Small intestine (tissue), 7 donors: ENCODE results near the gene UTP15. TPM values are rescaled to one million over a fixed set of nuclear protein-coding genes. Genes with fewer than 3 reads are reported as not detected.

ENCODE experiments used
- DNase-seq, 2 donors: peaks; one replicate each; pipeline versions ENCODE4 v3.0.0 to v3.0.0-alpha.2; 2013
- FAIRE-seq: peaks from 2 replicates; lab custom pipeline; 2012; peaks lifted over from hg19 to GRCh38; lab: Jason Lieb, UNC
- H3K27ac ChIP-seq, 3 donors: one replicate each; pipeline ENCODE4 v1.5.1; 2013; ENCODE audit warnings: low read length in 2 of 3, mild to moderate bottlenecking in 2 of 3, control low read depth in 1 of 3, inconsistent platforms in 1 of 3, low read depth in 1 of 3, moderate library complexity in 1 of 3
- H3K27me3 ChIP-seq, 3 donors: one replicate each; pipeline ENCODE4 v1.6.1; 2013; ENCODE audit warnings: low read length in 3 of 3, inconsistent platforms in 1 of 3; ENCODE audit not compliant: control insufficient read depth in 3 of 3, insufficient read depth in 3 of 3
- H3K36me3 ChIP-seq, 3 donors: one replicate each; pipeline ENCODE4 v1.6.1; 2013; ENCODE audit warnings: low read length in 3 of 3, inconsistent platforms in 1 of 3, low read depth in 1 of 3, mild to moderate bottlenecking in 1 of 3, moderate library complexity in 1 of 3; ENCODE audit not compliant: control insufficient read depth in 3 of 3, insufficient read depth in 2 of 3
- H3K4me1 ChIP-seq, 3 donors: one replicate each; pipeline ENCODE4 v1.6.1; 2013; ENCODE audit warnings: low read length in 2 of 3, inconsistent platforms in 1 of 3, low read depth in 1 of 3, mild to moderate bottlenecking in 1 of 3, moderate library complexity in 1 of 3; ENCODE audit not compliant: control insufficient read depth in 3 of 3, insufficient read depth in 2 of 3
- H3K4me3 ChIP-seq, 3 donors: one replicate each; pipeline ENCODE4 v1.5.1; 2013; ENCODE audit warnings: low read length in 3 of 3, control low read depth in 1 of 3, inconsistent platforms in 1 of 3, low read depth in 1 of 3, mild to moderate bottlenecking in 1 of 3, moderate library complexity in 1 of 3
- H3K9me3 ChIP-seq, 2 donors: one replicate each; pipeline ENCODE4 v1.6.1; 2013; ENCODE audit warnings: low read depth in 1 of 2, low read length in 1 of 2; ENCODE audit not compliant: control insufficient read depth in 2 of 2, insufficient read depth in 1 of 2
- WGBS, 3 donors: extraction: QIAGEN DNeasy Blood & Tissue Kit; methylation state at CpG; one replicate each; pipeline ENCODE4 v1.1.7; 2013; 5-methylcytosine and 5-hydroxymethylcytosine counted together
- polyA plus RNA-seq, 4 donors: library from polyadenylated mRNA; stranded (reverse) in 3 of 4; unstranded in 1 of 4; fragments of 200-250 nt in 3 of 4; fragments of 120-200 nt in 1 of 4; gene quantifications; one replicate each; pipeline versions ENCODE4 v1.2.1 to v1.2.3, GENCODE V29; 2013
- donor health status: healthy with polysubstance abuse.
- donor health status: control.
- donor health status: control.
- donor health status: Bipolar disorder and iron deficiency.
- donor health status: healthy.

UTP15 gene
- polyA plus RNA-seq, 4 donors = 2.5 to 10.7 (median 4.5) TPM

GRCh38 chr5:73587923-73588322, 22.4 kb downstream of the UTP15 start:
- FAIRE-seq (no peak), DNase-seq (no peak)
- no peaks in the 10 kb centered on the region for H3K4me1 ChIP-seq
- H3K9me3 ChIP-seq = no peaks in the 10 kb centered on the region
- no peaks in the 10 kb centered on the region for H3K27me3 ChIP-seq
- WGBS, 3 donors = 40 to 54% (median 48%) methylated on average over 1 of the region's 1 CpG
- H3K36me3 ChIP-seq = no peaks in the 10 kb centered on the region
- H3K27ac ChIP-seq = no peak overlapping the region
- no peak overlapping the region for H3K4me3 ChIP-seq

DNA sequence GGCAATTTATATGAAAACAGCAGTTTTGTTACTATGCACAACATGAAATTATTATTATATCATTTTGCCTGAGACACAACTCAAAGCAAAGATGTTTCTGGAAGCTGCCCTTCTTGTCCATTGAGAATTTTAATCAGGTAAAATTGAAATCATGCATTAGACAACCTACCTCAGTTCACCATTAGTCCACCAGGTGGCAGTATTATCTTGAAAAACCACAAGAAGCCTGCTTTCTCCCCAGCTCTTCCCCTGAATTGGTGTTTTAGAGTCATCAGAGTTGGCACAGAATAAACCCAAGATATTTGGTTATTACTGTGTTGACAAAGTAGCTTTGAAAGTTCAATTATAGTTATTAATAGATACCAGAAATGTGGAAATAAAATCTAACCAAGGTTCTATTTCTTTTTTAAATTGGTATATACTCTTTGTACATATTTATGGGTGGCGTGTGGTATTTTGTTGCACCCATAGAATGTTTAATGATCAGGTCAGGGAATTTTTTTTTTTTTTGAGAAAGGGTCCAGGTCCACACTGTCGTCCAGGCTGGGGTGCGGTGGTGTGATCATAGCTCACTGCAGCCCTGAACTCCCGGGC, 25.7 kb downstream of the UTP15 start:
- Histone ChIP-seq H3K36me3 (no peaks in the 10 kb centered on the region), H3K4me3 (no peak overlapping the region), H3K4me1 (no peaks in the 10 kb centered on the region), H3K9me3 (no peaks in the 10 kb centered on the region), H3K27ac (no peak overlapping the region), H3K27me3 (no peaks in the 10 kb centered on the region)
- peak; percentile 78 to 83 for DNase-seq
- peak; percentile 79 for FAIRE-seq
- WGBS, 3 donors = 54 to 61% (median 54%) methylated on average over 4 of the region's 4 CpGs

- no peak overlapping the region for H3K4me3 ChIP-seq
- no peaks in the 10 kb centered on the region for H3K36me3 ChIP-seq
- H3K9me3 ChIP-seq = no peaks in the 10 kb centered on the region
- H3K27ac ChIP-seq = no peak overlapping the region
- 42 to 49% (median 47%) methylated on average over 4 of the region's 4 CpGs for WGBS, 3 donors
- H3K4me1 ChIP-seq = no peaks in the 10 kb centered on the region
- DNase-seq = no peak
- FAIRE-seq = no peak
- no peaks in the 10 kb centered on the region for H3K27me3 ChIP-seq
Measured at GRCh38 chr5:73591698-73592501, 26.4 kb downstream of the UTP15 start.

GRCh38 chr5:73592551-73592950, 27.0 kb downstream of the UTP15 start:
- H3K4me1 ChIP-seq = no peaks in the 10 kb centered on the region
- FAIRE-seq (no peak), DNase-seq (no peak)
- no peaks in the 10 kb centered on the region for H3K36me3 ChIP-seq
- H3K27me3 ChIP-seq = no peaks in the 10 kb centered on the region
- 52 to 61% (median 57%) methylated on average over 1 of the region's 1 CpG for WGBS, 3 donors
- no peak overlapping the region for H3K4me3 ChIP-seq
- no peaks in the 10 kb centered on the region for H3K9me3 ChIP-seq
- H3K27ac ChIP-seq = no peak overlapping the region

DNA sequence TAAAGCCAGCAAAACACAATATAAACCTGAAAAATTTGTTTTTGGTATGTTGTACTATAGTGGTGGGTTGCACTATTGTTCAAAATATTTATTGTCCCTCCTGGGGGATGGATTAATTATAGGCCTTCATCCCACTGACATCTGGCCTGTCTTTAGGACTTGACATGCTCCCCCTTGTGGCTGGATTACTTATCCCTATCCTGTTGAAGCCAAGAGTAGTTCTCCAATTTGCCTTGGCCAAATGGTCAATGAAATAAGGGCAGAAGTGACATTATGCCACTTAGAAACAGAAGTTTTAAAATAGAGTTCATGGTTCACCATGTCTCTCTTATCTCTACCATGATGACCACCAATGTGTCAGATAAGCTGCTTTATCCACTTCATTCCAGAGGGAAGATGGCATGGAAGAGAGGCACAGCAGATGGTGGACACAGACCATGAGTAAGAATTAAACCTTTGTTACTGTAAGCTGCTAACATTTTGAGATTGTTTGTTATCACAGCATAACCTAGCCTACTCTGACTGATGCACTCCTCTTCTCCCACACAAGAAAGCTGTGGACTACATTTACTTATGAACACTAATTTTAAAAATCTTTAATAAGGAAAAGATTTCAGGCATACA, 31.3 kb downstream of the UTP15 start:
- FAIRE-seq = no peak

GRCh38 chr5:73599380-73599779, 33.8 kb downstream of the UTP15 start:
- 70 to 90% (median 89%) methylated on average over 3 of the region's 3 CpGs for WGBS, 3 donors
- DNase-seq (no peak), FAIRE-seq (no peak)
- Histone ChIP-seq H3K27me3 (no peaks in the 10 kb centered on the region), H3K27ac (no peak overlapping the region), H3K4me3 (no peak overlapping the region), H3K9me3 (no peaks in the 10 kb centered on the region), H3K36me3 (no peaks in the 10 kb centered on the region), H3K4me1 (no peaks in the 10 kb centered on the region)

More for the DNA sequence above, 31.3 kb downstream of the UTP15 start:
- Histone ChIP-seq H3K4me1 (no peaks in the 10 kb centered on the region), H3K9me3 (no peaks in the 10 kb centered on the region), H3K4me3 (no peak overlapping the region), H3K36me3 (no peaks in the 10 kb centered on the region), H3K27ac (no peak overlapping the region), H3K27me3 (no peaks in the 10 kb centered on the region)
- peak; percentile 41 to 48 for DNase-seq

DNA sequence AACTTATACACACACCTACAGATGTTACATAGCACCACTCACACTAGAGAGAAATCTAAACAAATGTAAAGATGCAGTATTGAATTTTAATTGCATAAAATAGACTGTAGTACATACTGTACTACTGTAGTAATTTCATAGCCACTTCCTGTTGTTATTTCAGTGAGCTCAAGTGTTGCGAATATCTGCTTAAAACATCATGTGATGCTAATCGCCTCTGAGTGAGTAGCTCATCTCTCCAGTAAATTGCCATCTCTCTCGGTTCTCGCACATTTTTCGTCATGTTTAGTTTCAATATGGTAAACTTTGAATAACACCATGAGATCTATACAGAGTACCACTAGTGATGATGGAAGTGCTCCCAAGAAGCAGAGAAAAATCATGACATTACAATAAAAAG, 38.5 kb downstream of the UTP15 start:
- Histone ChIP-seq H3K4me1 (no peaks in the 10 kb centered on the region), H3K9me3 (no peaks in the 10 kb centered on the region), H3K27me3 (no peaks in the 10 kb centered on the region), H3K4me3 (no peak overlapping the region), H3K36me3 (no peaks in the 10 kb centered on the region), H3K27ac (no peak overlapping the region)
- no peak for FAIRE-seq
- no peak for DNase-seq
- 84 to 93% (median 87%) methylated on average over 5 of the region's 5 CpGs for WGBS, 3 donors

- peak; percentile 29 to 58 for DNase-seq
- no peaks in the 10 kb centered on the region for H3K4me1 ChIP-seq
- no peak overlapping the region for H3K4me3 ChIP-seq
- FAIRE-seq = no peak
- WGBS, 3 donors = 45 to 74% (median 46%) methylated on average over 8 of the region's 8 CpGs
- no peaks in the 10 kb centered on the region for H3K9me3 ChIP-seq
- no peaks in the 10 kb centered on the region for H3K27me3 ChIP-seq
- H3K36me3 ChIP-seq = no peaks in the 10 kb centered on the region
- no peak overlapping the region for H3K27ac ChIP-seq
Measured at GRCh38 chr5:73605223-73606087, 39.9 kb downstream of the UTP15 start.
